HG03378 (cell line): Measurements from ENCODE around the gene C1RL.
"Not testable (repeated sequence)": the region's sequence is repeated elsewhere in the genome, so short reads cannot be mapped to it uniquely, and the experiment has no call there.

ENCODE experiments used
- ATAC-seq: cut with Tn5 transposase; IDR thresholded peaks from one replicate; pipeline ENCODE4 v1.9.1; 2021; ENCODE audit warnings: mild to moderate bottlenecking, moderate library complexity; ENCODE audit not compliant: unreplicated experiment

Gene C1RL

GRCh38 chr12:7067096-7067495 lies 41.9 kb downstream of the C1RL start:
- ATAC-seq = no peak

- ATAC-seq = no peak
Observed at GRCh38 chr12:7066596-7066995, 42.4 kb downstream of the C1RL start.

GRCh38 chr12:7065073-7065623 lies 43.9 kb downstream of the C1RL start:
- no peak for ATAC-seq

- ATAC-seq = no peak
Observed at GRCh38 chr12:7064516-7064915, 44.5 kb downstream of the C1RL start.

- no peak for ATAC-seq
Observed at GRCh38 chr12:7061596-7061995, 47.4 kb downstream of the C1RL start.

GRCh38 chr12:7061138-7061537 lies 47.9 kb downstream of the C1RL start:
- no peak for ATAC-seq

- ATAC-seq = no peak
Observed at GRCh38 chr12:7060353-7060954, 48.6 kb downstream of the C1RL start, which contains the start of gene C1S. Gene C1S, plus strand, starts transcription at chr12:7060718. Its CDS starts 1,195 bp downstream, at chr12:7061913.

GRCh38 chr12:7059780-7060179 lies 49.2 kb downstream of the C1RL start:
- no peak for ATAC-seq

- ATAC-seq = no peak
Observed at GRCh38 chr12:7058850-7059395, 50.1 kb downstream of the C1RL start.

GRCh38 chr12:7058163-7058845 lies 50.7 kb downstream of the C1RL start:
- no peak for ATAC-seq

GRCh38 chr12:7055736-7056135 lies 53.3 kb downstream of the C1RL start:
- ATAC-seq = not testable (repeated sequence)

GRCh38 chr12:7054925-7055324 lies 54.1 kb downstream of the C1RL start:
- no peak for ATAC-seq

GRCh38 chr12:7049973-7050372 lies 59.0 kb downstream of the C1RL start:
- ATAC-seq = not testable (repeated sequence)

- not testable (repeated sequence) for ATAC-seq
Observed at GRCh38 chr12:7049445-7049951, 59.5 kb downstream of the C1RL start.

GRCh38 chr12:7047306-7047705 lies 61.7 kb downstream of the C1RL start:
- ATAC-seq = no peak

- no peak for ATAC-seq
Observed at GRCh38 chr12:7046383-7047105, 62.5 kb downstream of the C1RL start.

- ATAC-seq = no peak
Observed at GRCh38 chr12:7045913-7046312, 63.1 kb downstream of the C1RL start.
